Thyroid gland (tissue), 4 donors: ENCODE results near the gene ADAM12. TPM values are rescaled to one million over a fixed set of nuclear protein-coding genes. Genes with fewer than 3 reads are reported as not detected.

ENCODE experiments used
- DNase-seq, 2 donors: peaks; one replicate each; pipeline ENCODE4 v3.0.0-alpha.2; 2019
- H3K27ac ChIP-seq, 3 donors: fragments of 200-600 bp; sonication (generic); 1 replicate in 2 of 3; 2 replicates in 1 of 3; pipeline ENCODE4 v1.5.1; 2016 to 2019; ENCODE audit warnings: mild to moderate bottlenecking in 1 of 3, moderate library complexity in 1 of 3
- H3K27me3 ChIP-seq: fragments of 200-600 bp; sonication (generic); one replicate; pipeline ENCODE4 v1.5.1; 2019
- H3K36me3 ChIP-seq, 2 donors: fragments of 200-600 bp; sonication (generic); one replicate each; pipeline ENCODE4 v1.5.1; 2016 to 2019
- H3K4me1 ChIP-seq, 2 donors: fragments of 200-600 bp; sonication (generic); one replicate each; pipeline ENCODE4 v1.5.1; 2017 to 2019
- H3K4me3 ChIP-seq, 3 donors: fragments of 200-600 bp; sonication (generic); replicated peaks in 1 of 3; 1 replicate in 2 of 3; 2 replicates in 1 of 3; pipeline ENCODE4 v1.5.1; 2016; ENCODE audit warnings: mild to moderate bottlenecking in 1 of 3
- H3K9me3 ChIP-seq: fragments of 200-600 bp; sonication (generic); one replicate; pipeline ENCODE4 v1.5.1; 2017
- POLR2A ChIP-seq, 2 donors: fragments of 450-650 bp; IDR thresholded peaks; one replicate each; pipeline ENCODE4 v1.6.1; 2017; ENCODE audit warnings: antibody characterized with exemption in 2 of 2, mild to moderate bottlenecking in 2 of 2, moderate library complexity in 1 of 2
- WGBS, 2 donors: methylation state at CpG; one replicate each; pipeline ENCODE4 v1.1.5; 2017; 5-methylcytosine and 5-hydroxymethylcytosine counted together
- intact Hi-C: fragments of 100-400 bp; cut with DNase I; formaldehyde crosslinking; loops from one replicate; pipeline ENCODE4 v1.15.1; 2023
- total RNA-seq, 4 donors: library from RNA; depleted of rRNA; stranded (reverse); fragments of >200 nt; gene quantifications; one replicate each; pipeline ENCODE4 v1.2.3, GENCODE V29; 2016
- TF ChIP-seq, protein P1 (sequence below), 6 experiments: fragments of 200-600 bp in 3 of 6; fragments of 450-650 bp in 3 of 6; sonication (generic) in 3 of 6; IDR thresholded peaks; one replicate each; pipeline ENCODE4 v1.5.1; 2016 to 2019; ENCODE audit warnings: antibody characterized with exemption in 6 of 6, mild to moderate bottlenecking in 2 of 6, inconsistent platforms in 1 of 6, moderate library complexity in 1 of 6

ADAM12 gene
- total RNA-seq, 4 donors from 2014 or later: 0.20 to 0.94 (median 0.63) TPM

- H3K27ac ChIP-seq: no peak overlapping the region
- no peaks in the 10 kb centered on the region for H3K9me3 ChIP-seq
- DNase-seq: no peak
- no peak overlapping the region for H3K4me3 ChIP-seq
- intact Hi-C loops: no loop called here
- H3K36me3 ChIP-seq: no peaks in the 10 kb centered on the region
- H3K4me1 ChIP-seq: no peaks in the 10 kb centered on the region
- TF ChIP-seq POLR2A (IDR thresholded peaks at IDR 0.05): no peak
- TF ChIP-seq, protein P1, sequence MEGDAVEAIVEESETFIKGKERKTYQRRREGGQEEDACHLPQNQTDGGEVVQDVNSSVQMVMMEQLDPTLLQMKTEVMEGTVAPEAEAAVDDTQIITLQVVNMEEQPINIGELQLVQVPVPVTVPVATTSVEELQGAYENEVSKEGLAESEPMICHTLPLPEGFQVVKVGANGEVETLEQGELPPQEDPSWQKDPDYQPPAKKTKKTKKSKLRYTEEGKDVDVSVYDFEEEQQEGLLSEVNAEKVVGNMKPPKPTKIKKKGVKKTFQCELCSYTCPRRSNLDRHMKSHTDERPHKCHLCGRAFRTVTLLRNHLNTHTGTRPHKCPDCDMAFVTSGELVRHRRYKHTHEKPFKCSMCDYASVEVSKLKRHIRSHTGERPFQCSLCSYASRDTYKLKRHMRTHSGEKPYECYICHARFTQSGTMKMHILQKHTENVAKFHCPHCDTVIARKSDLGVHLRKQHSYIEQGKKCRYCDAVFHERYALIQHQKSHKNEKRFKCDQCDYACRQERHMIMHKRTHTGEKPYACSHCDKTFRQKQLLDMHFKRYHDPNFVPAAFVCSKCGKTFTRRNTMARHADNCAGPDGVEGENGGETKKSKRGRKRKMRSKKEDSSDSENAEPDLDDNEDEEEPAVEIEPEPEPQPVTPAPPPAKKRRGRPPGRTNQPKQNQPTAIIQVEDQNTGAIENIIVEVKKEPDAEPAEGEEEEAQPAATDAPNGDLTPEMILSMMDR (IDR thresholded peaks at IDR 0.05): no peak
- no peaks in the 10 kb centered on the region for H3K27me3 ChIP-seq
- 78 to 100% methylated on average over 1 of the region's 1 CpG for WGBS, 2 donors
Measured at GRCh38 chr10:126337251-126337810, 50.9 kb downstream of the ADAM12 start.

DNA sequence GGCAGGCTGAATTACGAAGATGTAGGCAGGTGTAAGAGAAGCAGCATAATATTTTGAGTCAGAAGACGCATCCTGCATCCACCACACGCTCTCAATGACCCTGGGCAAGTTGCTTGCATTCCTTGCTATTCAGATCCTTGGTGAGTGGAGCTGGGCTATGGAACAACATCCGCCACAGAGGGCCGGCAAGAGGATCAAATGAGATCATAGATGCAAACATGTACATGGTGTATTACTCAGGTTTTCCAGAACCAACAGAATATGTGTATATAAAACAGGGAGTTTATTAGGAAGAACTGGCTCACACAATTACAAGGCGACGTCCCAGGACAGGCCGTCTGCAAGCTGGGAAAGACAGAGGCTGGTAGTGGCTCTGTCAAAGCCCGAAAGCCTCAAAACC lies 51.5 kb downstream of the ADAM12 start:
- H3K4me1 ChIP-seq: no peaks in the 10 kb centered on the region
- intact Hi-C loops: no loop called here
- no peaks in the 10 kb centered on the region for H3K9me3 ChIP-seq
- no peak for TF ChIP-seq POLR2A (IDR thresholded peaks at IDR 0.05)
- TF ChIP-seq, protein P1 (IDR thresholded peaks at IDR 0.05): no peak
- no peak for DNase-seq
- 47 to 48% methylated on average over 9 of the region's 9 CpGs for WGBS, 2 donors
- no peaks in the 10 kb centered on the region for H3K36me3 ChIP-seq
- H3K4me3 ChIP-seq: no peak overlapping the region
- H3K27me3 ChIP-seq: no peaks in the 10 kb centered on the region
- no peak overlapping the region for H3K27ac ChIP-seq

DNA sequence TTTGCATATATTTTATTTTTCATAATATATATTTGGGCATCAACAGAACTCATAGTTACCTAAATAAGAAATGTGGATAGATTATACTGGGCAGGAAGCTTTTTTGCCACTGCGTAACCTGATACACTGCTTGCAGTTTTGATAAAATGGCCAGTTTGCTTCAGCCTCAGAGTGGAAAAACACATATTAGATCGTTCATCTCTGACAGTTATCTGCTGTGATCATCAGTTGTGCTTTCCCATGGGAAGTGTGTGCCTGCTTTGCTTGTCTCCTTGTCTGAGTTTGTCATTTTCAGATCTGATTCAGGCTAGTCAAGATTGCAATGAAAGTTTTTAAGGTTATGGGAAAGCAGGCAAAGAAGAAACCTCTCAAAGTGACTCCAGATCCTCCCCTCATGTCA lies 54.0 kb downstream of the ADAM12 start:
- Histone ChIP-seq H3K36me3 (no peaks in the 10 kb centered on the region), H3K4me3 (no peak overlapping the region), H3K27ac (no peak overlapping the region), H3K4me1 (no peaks in the 10 kb centered on the region), H3K9me3 (no peaks in the 10 kb centered on the region), H3K27me3 (no peaks in the 10 kb centered on the region)
- intact Hi-C loops: no loop called here
- no peak for DNase-seq
- no peak for TF ChIP-seq POLR2A (IDR thresholded peaks at IDR 0.05)
- TF ChIP-seq, protein P1 (IDR thresholded peaks at IDR 0.05): no peak
- 55 to 59% methylated on average over 2 of the region's 2 CpGs for WGBS, 2 donors

DNA sequence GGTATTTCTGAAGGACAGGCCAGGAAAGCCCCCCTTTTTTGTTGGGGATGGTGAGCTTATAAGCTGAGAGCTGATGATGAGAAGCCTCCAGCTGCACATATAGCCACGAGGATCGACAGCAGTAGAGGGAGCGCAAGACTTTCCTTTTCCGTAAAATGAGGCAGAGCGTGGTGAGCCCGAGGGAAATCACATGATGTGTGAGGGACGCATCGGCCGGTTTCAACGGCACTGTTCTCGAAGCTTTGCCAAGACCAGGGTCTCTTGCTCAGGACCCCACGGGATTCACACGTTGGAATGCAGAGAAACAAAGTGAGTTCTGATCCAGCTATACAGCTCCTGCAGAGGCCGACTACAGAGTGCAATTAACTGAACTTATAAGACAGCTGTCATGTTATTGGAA lies 55.7 kb downstream of the ADAM12 start:
- no peaks in the 10 kb centered on the region for H3K9me3 ChIP-seq
- whole genome bisulfite sequencing, 2 donors: 86% methylated on average over 14 of the region's 14 CpGs
- no peaks in the 10 kb centered on the region for H3K27me3 ChIP-seq
- DNase-seq: no peak
- no peak overlapping the region for H3K27ac ChIP-seq
- H3K36me3 ChIP-seq: no peaks in the 10 kb centered on the region
- no peaks in the 10 kb centered on the region for H3K4me1 ChIP-seq
- intact Hi-C loops: no loop called here
- no peak overlapping the region for H3K4me3 ChIP-seq
- TF ChIP-seq POLR2A (IDR thresholded peaks at IDR 0.05): no peak
- TF ChIP-seq, protein P1 (IDR thresholded peaks at IDR 0.05): no peak

GRCh38 chr10:126331101-126331500 lies 57.2 kb downstream of the ADAM12 start:
- no peak overlapping the region for H3K4me3 ChIP-seq

More at GRCh38 chr10:126331101-126331500, 57.2 kb downstream of the ADAM12 start:
- WGBS, 2 donors: 89 to 92% methylated on average over 3 of the region's 3 CpGs
- no peaks in the 10 kb centered on the region for H3K27me3 ChIP-seq
- H3K27ac ChIP-seq: no peak overlapping the region
- H3K9me3 ChIP-seq: no peaks in the 10 kb centered on the region
- DNase-seq: no peak
- H3K4me1 ChIP-seq: no peaks in the 10 kb centered on the region
- intact Hi-C loops: no loop called here
- no peaks in the 10 kb centered on the region for H3K36me3 ChIP-seq
- TF ChIP-seq, protein P1 (IDR thresholded peaks at IDR 0.05): no peak
- TF ChIP-seq POLR2A (IDR thresholded peaks at IDR 0.05): no peak
